GM18499 (cell line): ENCODE measurements around the gene TMEM213.

ENCODE experiments used
- ATAC-seq: cut with Tn5 transposase; IDR thresholded peaks from one replicate; pipeline ENCODE4 v1.9.1; 2021; ENCODE audit warnings: moderate number of reproducible peaks; ENCODE audit not compliant: insufficient read depth, unreplicated experiment

Gene TMEM213

DNA sequence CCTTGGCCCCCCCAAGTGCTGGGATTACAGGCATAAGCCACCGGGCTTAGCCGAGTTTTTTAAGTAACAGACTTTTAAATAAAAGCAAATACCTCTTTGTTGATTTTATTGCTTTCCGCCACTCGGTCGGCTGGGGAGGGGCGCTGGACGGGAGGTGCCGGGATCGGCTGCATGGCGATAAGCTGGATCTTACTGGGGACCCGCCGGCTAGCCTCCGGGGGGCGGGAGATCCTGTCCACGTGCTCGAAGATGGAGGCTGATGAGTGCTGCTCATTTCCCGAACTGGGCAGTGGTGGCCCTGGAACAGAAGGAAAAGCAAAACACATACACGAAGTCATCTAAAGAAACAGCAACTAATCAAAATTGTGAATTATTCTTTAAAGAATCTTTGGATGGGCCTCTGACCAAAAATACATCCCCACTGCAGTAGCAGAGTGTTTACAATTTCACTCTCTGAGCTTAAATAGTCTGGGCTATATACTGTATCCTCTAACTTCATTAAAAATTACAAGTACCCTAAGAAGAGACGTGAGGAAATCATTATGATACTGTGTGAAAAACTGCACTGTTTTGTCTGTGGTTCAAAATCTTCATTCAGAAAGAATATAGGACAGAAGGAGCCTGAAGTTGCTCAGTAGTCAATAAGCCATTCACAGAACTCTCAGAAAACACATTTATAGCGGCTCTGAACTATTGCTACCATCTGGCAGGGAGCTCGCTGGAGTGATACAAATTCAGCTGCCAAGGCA lies 73.4 kb downstream of the TMEM213 start:
- ATAC-seq = no peak

DNA sequence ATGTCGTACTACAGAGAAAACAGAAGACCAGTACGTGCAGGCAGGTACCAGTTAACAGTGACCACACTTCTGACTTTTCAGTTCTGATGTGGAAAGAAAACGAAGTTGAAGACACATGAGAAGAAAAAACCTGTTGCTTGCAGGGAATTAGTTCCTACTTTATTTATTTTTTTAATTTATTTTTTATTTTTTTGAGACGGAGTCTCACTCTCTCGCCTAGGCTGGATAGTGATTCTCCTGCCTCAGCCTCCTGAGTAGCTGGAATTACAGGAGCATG lies 74.0 kb downstream of the TMEM213 start:
- no peak for ATAC-seq

DNA sequence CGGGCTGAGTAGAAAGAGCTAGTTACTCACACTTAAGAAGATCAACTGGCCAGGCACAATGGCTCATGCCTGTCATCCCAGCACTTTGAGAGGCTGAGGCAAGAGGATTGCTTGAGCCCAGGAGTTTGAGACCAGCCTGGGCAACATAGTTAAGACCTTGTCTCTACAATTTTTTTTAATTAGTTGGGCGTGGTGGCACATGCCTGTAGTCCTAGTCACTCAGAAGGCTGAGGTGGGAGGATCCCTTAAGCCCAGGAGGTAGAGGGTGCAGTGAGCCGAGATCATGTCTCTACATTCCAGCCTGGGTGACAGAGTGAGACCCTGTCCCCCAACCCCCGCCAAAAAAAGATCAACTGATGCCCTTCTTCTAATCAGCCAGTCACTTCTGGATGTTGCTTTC lies 74.8 kb downstream of the TMEM213 start:
- no peak for ATAC-seq

DNA sequence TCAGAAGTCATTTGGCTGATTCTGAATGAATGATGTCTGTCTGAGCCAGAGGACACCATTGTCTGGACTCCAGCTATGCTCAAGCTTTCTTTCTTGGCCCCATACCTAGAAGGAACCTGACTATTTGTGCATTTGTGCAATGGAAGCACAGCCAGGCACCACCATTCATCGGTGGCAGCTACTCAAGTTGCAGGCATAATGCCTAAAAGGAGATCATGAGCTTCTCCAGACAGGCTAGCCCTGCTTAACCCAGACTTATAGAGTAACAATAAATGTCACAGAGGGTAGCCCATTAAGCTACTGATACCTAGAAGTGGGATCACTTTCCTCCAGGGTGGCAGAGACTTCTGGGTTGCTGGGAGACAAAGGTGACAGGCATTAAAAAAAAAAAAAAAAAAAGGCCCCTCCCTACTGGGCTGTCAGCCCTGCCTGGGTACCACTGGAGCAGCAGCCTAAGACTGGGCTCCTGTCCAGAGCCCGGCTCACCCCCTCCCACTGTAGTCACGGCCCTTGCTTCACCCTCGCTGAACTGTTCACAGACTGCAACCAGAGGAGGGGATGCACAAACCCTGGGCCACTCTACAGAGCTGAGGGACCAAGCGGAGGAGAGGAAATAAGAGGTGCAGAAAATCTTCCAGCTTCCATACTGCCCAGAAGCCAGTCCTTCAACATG lies 75.6 kb downstream of the TMEM213 start:
- ATAC-seq = no peak

DNA sequence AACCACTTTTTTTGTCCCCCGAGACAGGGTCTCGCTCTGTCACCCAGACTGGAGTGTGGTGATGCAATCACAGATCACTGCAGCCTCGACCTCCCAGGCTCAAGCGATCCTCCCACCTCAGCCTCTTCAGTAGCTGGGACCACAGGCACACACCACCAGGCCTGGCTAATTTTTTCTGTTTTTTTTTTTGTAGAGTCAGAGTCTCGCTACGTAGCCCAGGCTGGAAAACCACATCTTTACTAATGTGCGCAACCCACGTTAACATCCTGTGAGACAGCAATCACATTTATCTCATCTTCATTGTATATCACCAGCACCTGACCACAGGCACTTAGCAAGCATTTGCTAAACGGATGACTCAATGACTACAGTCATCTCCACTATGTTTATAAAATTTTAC lies 78.0 kb downstream of the TMEM213 start:
- ATAC-seq = no peak

DNA sequence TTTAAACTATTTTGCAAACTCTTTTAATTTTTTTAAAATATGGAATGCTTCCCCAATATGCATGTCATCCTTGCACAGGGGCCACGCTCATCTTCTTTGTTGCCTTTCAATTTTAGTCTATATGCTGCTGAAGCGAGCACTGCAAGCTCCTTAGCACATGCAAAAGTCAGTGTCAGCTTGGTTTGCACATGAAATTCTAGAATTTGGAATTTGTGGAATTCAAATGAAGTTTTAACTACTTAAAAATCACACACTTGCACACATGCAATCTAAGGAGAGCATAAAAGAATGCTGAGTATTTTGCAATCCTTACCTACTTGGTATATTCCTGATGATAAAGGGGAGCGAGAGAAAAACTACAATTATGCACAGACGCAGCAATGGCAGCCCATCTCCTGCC lies 78.5 kb downstream of the TMEM213 start:
- ATAC-seq = no peak

DNA sequence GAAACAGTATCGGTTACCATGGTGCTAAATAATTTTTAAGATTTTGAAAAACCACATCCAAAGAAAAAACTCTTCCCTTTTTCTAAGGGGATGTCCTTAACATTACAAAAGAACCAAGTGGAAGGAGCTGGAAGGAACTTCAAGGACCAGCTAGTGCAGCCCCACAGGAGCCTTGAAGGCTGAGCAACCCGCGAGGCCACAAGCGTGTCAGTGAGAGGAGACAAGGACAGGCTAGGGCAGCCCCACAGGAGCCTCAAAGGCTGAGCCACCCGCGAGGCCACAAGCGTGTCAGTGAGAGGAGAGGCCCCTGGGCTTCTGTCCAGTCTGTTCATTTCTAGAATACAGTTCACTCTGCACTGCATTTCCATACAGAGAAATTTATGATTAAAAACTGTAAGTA lies 80.3 kb downstream of the TMEM213 start:
- no peak for ATAC-seq

DNA sequence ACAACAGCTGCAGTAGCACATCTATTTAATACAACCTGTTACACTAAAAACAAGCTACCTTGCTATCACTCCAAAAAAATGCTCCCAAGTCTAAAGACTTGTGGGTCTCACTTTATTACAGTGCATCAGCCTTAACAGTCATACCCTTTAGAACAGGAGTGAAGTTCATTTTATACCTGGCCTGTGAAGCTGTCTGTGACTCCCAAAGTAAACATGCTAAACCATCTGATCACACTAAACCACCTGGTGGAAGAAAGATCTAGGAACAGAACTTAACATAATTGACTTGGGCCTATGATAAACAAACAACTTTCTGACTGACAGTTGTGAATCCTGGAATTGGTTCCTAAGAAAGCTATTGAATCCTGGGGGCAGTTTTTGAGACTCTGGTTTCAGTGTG lies 81.1 kb downstream of the TMEM213 start:
- no peak for ATAC-seq

DNA sequence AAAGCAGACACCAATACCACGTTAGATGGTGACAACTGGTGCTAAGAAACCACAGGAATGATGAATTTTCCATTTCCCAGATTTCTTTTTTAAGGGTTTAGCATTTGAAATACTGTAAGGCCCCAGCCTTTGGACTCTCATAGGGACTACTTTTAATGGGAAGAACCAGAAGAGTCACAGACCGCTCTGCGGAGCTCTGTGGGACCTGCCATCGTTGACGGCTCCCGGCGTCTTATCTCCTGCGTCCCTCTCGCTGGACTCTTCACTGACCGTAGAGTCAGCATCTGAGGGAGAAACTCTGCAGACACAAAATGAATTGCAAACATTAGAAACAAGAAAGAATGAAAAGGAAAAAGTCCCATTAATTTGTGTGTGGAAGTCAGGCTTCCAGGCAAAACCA lies 81.6 kb downstream of the TMEM213 start:
- ATAC-seq = no peak

DNA sequence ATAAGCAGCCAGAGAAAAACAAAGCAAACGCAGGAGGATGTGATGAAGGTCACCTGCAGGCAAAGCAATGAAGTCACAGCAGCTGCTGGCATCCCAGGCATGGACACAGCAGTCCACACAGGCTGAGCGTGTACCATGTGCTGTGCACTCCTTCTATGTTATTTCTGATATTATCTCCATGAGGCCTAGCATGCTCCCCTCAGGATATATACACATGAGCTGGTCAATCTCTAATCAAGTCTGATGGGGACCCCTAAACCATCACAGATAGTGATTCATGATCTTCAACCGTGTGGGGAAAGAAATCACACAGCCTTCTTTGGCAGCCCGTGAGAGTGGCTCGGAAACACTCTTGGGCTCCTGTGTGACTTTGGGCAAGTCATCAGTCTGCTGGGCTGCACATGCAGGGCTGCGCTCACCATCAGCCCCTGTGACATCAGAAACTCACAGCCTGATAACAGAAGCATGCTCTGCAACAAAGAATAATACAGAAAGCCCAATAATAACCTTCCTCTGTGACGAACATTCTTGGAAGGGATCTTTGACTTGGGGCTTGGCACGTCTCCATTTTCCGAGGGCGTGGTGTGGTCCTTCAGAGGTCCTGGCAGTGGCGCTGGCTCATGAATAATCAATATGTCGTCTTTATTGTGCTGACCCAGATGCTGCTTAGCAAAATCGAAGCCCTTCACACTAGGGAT lies 83.2 kb downstream of the TMEM213 start:
- ATAC-seq = no peak

DNA sequence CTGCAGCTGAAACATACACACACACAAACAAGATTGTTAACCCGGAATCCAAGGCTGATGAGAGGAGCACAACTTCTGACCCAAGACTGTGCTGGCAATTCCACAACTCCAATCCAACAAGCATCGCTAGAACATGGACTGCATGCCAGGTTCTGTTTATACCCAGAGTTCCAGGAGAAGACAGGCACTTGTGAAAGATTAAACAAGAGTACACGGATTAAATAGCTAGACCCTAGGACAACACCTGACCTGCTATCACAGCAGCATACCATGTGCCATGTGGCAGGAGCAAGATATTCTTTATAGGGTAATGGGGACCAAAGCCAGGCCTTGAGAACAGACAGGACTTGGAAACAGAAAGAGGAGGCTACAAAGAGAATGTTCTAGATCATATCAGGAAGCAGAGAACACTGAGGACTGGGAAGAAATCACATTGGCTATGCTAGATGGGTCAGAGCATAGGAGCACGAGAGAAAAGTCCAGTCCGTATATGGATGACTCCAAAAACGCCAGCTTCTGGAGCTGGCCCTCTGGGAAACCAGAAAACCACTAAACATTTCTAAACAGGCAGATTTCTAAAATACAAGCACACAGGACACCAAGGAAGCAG lies 83.9 kb downstream of the TMEM213 start:
- no peak for ATAC-seq

DNA sequence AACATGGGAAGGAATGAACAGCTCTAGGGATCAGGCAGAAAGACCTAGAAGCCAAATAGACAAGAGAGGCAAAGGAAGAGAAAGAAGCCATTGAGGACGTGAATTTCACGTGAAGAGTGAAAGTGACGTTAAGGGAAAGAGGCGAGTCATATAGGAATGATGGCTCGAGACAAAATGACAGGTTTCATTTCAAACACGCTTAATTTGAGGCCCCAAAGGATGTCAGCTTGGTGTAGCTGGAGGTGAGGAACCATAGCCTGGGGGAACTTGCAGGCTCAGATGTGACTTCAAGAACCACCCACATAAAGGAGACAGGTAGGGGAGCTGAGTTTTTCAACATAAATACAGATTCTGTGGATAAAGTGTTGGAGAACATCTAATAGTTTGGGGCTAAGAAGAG lies 84.5 kb downstream of the TMEM213 start:
- no peak for ATAC-seq

DNA sequence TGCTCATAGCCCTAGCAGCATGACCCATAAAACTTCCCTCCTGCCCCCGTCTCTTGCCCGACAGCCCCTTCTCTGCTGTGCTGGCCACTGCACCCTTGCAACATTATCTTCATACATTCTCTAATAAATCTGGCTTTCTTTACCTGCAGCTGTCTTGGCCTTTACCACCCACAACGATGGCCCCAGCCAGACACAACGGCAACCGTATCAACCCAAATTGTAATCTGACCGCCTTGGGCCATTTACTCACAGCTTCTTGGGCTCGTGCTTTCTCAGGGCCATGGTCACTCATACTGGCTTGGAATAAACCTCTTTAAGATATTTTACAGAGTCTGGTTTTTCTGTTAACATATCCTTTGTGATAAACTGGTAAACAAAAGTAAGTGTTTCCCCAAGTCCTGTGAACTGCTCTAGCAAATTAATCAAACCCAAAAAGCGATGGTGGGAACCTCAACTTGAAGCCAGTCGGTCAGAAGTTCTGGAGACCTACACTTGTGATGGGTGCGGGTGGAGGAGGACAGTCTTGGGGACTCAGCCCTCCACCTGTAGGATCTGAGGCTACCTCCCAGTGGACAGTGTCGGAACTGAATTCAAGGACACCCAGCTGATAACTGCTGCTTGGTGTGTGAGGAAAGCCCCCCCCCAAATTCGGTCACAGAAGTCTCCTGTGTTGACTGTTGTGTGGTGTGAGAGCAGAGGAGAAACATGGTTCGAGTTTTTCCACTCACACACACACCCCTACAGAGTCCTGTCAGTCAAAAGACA lies 87.8 kb downstream of the TMEM213 start:
- ATAC-seq = no peak

DNA sequence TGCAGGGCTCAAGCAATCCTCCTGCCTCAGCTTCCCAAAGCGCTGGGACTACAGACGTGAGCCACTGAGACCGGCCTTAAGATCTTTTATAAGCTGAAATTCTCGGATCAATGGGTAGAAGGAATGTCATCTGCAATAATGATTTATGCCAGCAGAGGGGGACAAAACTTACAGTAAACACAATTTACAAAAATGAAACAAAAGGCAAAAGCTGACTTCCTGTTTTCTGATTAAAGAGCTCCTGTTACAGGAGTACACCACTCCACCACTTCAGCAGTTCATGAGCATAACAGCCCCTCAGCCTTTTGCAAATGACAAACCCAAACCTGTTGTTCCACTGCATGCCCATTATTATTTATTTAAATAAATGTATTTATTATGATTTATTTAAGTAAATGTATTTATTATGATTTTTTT lies 88.7 kb downstream of the TMEM213 start:
- ATAC-seq = peak; percentile 77

DNA sequence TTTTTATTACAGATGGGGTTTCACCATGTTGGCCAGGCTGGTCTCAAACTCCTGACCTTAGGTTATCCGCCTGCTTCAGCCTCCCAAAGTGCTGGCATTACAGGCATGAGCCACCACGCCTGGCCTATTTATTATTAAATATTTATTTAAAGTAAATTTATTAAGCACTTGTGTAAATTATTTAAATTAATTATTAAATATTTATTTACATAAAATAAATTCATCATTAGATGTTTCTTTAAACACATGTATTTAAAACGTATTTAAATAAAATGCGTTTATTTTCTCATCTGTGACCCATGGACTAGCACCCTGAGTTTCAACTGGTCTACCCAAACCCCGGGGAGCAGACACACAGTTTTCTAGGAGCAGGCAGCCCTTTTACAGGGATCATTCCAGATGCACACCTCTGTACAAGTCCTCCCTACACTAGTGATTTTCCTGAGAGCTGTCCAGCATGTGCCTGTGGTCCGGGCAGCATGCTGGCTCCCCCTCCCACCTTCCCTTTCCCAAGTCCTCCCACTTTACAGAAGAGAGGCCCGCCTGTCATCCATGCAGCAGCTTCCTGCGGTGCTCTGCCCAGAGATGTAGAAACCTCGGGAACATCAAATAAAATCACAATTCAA lies 89.4 kb downstream of the TMEM213 start:
- no peak for ATAC-seq
